GM18861 (cell line): ENCODE data around the gene SLCO1A2.

Experiments used
- ATAC-seq: cut with Tn5 transposase; IDR thresholded peaks from one replicate; pipeline ENCODE4 v1.9.1; 2021; ENCODE audit not compliant: unreplicated experiment

SLCO1A2 gene

DNA sequence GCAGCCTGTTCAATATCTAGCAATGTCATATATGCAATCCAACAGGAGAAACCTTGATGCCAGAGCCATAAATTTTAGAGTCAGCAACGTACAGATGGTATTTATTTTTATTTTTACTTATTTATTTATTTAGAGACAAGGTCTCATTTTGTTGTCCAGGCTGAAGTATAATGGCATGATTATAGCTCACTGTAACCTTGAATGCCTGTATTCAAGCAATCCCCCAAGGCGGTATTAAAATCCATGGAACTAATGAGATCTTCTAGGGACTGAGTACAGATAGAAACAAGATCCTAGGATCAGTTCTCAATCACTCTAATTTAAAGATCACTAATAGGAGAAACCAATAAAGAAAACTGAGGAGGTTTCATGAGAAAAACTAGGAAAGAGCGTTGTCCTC lies 114.5 kb downstream of the SLCO1A2 start:
- ATAC-seq = no peak

DNA sequence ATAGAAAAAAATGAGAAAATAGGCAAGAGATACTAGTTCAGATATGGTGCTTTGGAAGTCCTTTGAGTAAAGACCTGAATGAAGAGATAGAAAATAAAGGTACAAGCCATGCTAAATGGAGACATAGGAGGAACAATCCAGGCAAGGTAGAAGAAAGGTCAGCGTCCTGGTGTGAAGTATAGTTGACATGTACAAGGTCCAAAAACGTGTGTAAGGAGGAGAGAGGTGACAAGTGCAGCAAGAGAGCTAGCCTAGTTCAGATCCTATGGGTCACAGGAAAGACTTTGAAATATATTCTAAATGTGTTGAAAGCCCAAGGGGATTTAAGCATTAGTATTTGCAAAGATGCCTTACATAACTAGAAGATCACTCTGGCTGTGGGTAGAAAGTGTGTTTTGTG lies 115.5 kb downstream of the SLCO1A2 start:
- no peak for ATAC-seq
